ENCODE data around the gene TEX264. TPM values are rescaled to one million over a fixed set of nuclear protein-coding genes. Genes with fewer than 3 reads are reported as not detected.

Gene TEX264
- total RNA-seq, 1 experiment from 2014 or later, result 11.8 TPM

DNA sequence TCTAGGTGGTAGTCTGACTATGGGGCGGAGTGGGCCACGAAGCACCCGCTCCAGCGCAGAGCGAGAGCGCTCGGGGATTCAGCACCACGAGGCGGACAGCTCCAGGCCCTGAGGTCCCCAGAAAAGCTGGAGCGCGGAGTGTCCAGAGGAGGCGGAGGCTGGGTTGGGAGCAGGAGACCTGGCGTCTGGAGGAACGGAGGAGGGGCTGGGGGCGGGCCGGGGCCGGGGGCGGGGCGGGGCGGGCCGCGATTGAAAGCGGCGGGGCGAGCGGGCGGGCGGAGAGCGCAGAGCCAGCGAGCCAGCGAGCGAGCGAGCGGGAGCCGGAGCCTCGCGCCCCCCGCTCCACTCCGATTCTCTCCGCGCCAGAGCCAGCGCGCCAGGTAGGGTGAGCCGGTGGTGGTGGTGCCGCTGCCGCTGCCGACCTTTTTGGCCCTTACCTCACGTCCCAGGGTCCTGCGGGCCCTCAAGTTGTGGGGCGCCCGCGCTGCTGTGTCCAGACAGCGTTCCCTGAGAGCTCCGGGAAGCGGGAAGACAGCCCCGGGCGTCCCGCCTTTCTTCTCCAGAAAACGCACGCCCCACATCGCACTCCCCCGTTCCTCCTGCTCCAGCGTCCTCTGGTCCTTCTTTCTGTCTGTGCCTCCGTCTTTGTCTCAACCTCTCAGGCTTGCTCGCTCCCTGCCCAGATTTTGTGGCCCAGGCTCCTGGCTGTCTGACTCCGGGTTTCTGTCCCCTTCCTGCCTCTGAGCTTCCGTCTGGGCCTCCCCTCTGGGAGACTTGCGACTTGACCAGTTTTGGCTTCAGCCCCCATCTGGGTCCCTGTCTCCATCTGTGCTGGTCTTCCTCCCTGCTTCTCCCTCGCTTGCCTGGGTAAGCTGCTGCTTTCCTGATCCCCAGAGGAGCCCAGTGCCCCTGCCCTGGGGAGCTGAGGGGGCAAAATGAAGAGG is 36.0 kb downstream of the TEX264 start, which contains the start of gene GRM2 (continued):
- TF ChIP-seq, protein P1, sequence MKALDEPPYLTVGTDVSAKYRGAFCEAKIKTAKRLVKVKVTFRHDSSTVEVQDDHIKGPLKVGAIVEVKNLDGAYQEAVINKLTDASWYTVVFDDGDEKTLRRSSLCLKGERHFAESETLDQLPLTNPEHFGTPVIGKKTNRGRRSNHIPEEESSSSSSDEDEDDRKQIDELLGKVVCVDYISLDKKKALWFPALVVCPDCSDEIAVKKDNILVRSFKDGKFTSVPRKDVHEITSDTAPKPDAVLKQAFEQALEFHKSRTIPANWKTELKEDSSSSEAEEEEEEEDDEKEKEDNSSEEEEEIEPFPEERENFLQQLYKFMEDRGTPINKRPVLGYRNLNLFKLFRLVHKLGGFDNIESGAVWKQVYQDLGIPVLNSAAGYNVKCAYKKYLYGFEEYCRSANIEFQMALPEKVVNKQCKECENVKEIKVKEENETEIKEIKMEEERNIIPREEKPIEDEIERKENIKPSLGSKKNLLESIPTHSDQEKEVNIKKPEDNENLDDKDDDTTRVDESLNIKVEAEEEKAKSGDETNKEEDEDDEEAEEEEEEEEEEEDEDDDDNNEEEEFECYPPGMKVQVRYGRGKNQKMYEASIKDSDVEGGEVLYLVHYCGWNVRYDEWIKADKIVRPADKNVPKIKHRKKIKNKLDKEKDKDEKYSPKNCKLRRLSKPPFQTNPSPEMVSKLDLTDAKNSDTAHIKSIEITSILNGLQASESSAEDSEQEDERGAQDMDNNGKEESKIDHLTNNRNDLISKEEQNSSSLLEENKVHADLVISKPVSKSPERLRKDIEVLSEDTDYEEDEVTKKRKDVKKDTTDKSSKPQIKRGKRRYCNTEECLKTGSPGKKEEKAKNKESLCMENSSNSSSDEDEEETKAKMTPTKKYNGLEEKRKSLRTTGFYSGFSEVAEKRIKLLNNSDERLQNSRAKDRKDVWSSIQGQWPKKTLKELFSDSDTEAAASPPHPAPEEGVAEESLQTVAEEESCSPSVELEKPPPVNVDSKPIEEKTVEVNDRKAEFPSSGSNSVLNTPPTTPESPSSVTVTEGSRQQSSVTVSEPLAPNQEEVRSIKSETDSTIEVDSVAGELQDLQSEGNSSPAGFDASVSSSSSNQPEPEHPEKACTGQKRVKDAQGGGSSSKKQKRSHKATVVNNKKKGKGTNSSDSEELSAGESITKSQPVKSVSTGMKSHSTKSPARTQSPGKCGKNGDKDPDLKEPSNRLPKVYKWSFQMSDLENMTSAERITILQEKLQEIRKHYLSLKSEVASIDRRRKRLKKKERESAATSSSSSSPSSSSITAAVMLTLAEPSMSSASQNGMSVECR (CRISPR knock-in tag; IDR thresholded peaks at IDR 0.05; ENCODE audit: borderline replicate concordance), result peak; percentile 93
- TF ChIP-seq NR1H2 (CRISPR knock-in tag; IDR thresholded peaks at IDR 0.05) (no peak), TEAD4 (CRISPR knock-in tag; IDR thresholded peaks at IDR 0.05) (peak; percentile 76; the same call in 1 of the 2 replicates), NFYB (CRISPR knock-in tag; conservative IDR thresholded peaks at IDR 0.05; ENCODE audit: low read depth) (peak; percentile 44; the same call in 1 of the 2 replicates), NR3C1 (CRISPR knock-in tag; conservative IDR thresholded peaks at IDR 0.05; ENCODE audit: low read depth) (peak; percentile 83; the same call in 1 of the 2 replicates), ZBTB21 (CRISPR knock-in tag; IDR thresholded peaks at IDR 0.05; ENCODE audit: borderline replicate concordance) (peak; percentile 90), ZNF232 (CRISPR knock-in tag; IDR thresholded peaks at IDR 0.05) (peak; percentile 99), IRF2 (CRISPR knock-in tag; IDR thresholded peaks at IDR 0.05; ENCODE audit: borderline replicate concordance, low read depth) (peak; percentile 79; the same call in 1 of the 2 replicates), PRDM15 (CRISPR knock-in tag; IDR thresholded peaks at IDR 0.05) (peak; percentile 97), ATF1 (CRISPR knock-in tag; IDR thresholded peaks at IDR 0.05) (peak; percentile 35; the same call in 1 of the 2 replicates), OVOL2 (CRISPR knock-in tag; IDR thresholded peaks at IDR 0.05; ENCODE audit: borderline replicate concordance) (no peak), MXD4 (CRISPR knock-in tag; IDR thresholded peaks at IDR 0.05; ENCODE audit: borderline replicate concordance) (no peak), ESRRA (CRISPR knock-in tag; IDR thresholded peaks at IDR 0.05; ENCODE audit: borderline replicate concordance) (peak; percentile 95; the same call in 1 of the 2 replicates), E2F4 (CRISPR knock-in tag; IDR thresholded peaks at IDR 0.05; ENCODE audit: borderline replicate concordance, low read depth) (peak; percentile 83; the same call in 1 of the 2 replicates)
- TF ChIP-seq, protein P2, sequence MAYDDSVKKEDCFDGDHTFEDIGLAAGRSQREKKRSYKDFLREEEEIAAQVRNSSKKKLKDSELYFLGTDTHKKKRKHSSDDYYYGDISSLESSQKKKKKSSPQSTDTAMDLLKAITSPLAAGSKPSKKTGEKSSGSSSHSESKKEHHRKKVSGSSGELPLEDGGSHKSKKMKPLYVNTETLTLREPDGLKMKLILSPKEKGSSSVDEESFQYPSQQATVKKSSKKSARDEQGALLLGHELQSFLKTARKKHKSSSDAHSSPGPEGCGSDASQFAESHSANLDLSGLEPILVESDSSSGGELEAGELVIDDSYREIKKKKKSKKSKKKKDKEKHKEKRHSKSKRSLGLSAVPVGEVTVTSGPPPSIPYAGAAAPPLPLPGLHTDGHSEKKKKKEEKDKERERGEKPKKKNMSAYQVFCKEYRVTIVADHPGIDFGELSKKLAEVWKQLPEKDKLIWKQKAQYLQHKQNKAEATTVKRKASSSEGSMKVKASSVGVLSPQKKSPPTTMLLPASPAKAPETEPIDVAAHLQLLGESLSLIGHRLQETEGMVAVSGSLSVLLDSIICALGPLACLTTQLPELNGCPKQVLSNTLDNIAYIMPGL (CRISPR knock-in tag; IDR thresholded peaks at IDR 0.05), result no peak
- TF ChIP-seq, protein P3, sequence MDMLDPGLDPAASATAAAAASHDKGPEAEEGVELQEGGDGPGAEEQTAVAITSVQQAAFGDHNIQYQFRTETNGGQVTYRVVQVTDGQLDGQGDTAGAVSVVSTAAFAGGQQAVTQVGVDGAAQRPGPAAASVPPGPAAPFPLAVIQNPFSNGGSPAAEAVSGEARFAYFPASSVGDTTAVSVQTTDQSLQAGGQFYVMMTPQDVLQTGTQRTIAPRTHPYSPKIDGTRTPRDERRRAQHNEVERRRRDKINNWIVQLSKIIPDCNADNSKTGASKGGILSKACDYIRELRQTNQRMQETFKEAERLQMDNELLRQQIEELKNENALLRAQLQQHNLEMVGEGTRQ (CRISPR knock-in tag; IDR thresholded peaks at IDR 0.05), result 0 out of 2 replicates have a peak, but pooled peaks have one; percentile 42
- TF ChIP-seq, protein P4, sequence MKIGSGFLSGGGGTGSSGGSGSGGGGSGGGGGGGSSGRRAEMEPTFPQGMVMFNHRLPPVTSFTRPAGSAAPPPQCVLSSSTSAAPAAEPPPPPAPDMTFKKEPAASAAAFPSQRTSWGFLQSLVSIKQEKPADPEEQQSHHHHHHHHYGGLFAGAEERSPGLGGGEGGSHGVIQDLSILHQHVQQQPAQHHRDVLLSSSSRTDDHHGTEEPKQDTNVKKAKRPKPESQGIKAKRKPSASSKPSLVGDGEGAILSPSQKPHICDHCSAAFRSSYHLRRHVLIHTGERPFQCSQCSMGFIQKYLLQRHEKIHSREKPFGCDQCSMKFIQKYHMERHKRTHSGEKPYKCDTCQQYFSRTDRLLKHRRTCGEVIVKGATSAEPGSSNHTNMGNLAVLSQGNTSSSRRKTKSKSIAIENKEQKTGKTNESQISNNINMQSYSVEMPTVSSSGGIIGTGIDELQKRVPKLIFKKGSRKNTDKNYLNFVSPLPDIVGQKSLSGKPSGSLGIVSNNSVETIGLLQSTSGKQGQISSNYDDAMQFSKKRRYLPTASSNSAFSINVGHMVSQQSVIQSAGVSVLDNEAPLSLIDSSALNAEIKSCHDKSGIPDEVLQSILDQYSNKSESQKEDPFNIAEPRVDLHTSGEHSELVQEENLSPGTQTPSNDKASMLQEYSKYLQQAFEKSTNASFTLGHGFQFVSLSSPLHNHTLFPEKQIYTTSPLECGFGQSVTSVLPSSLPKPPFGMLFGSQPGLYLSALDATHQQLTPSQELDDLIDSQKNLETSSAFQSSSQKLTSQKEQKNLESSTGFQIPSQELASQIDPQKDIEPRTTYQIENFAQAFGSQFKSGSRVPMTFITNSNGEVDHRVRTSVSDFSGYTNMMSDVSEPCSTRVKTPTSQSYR (CRISPR knock-in tag; IDR thresholded peaks at IDR 0.05), result peak; percentile 96
- TF ChIP-seq, protein P5, sequence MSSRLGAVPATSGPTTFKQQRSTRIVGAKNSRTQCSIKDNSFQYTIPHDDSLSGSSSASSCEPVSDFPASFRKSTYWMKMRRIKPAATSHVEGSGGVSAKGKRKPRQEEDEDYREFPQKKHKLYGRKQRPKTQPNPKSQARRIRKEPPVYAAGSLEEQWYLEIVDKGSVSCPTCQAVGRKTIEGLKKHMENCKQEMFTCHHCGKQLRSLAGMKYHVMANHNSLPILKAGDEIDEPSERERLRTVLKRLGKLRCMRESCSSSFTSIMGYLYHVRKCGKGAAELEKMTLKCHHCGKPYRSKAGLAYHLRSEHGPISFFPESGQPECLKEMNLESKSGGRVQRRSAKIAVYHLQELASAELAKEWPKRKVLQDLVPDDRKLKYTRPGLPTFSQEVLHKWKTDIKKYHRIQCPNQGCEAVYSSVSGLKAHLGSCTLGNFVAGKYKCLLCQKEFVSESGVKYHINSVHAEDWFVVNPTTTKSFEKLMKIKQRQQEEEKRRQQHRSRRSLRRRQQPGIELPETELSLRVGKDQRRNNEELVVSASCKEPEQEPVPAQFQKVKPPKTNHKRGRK (CRISPR knock-in tag; IDR thresholded peaks at IDR 0.05; ENCODE audit: borderline replicate concordance), result peak; percentile 78; the same call in 1 of the 2 replicates

All from WTC11 (cell line).